MM.1S (cell line): Measurements from ENCODE around the gene RNF11.

Experiments
- DNase-seq: peaks from one replicate; pipeline ENCODE4 v3.0.0-alpha.2; 2015
- H2AFZ ChIP-seq: fragments of 300-600 bp; sonication (generic); 2 replicates; pipeline ENCODE4 v1.6.0; 2016; ENCODE audit warnings: antibody characterized with exemption, low read length
- H3F3A ChIP-seq: fragments of 300-600 bp; sonication (generic); 2 replicates; pipeline ENCODE4 v1.6.1; 2016; ENCODE audit warnings: mild to moderate bottlenecking, antibody characterized with exemption, low read length, moderate library complexity, mixed read lengths; ENCODE audit not compliant: insufficient read depth
- H3K27ac ChIP-seq: fragments of 300-600 bp; sonication (generic); 2 replicates; pipeline ENCODE4 v1.5.1; 2016; ENCODE audit warnings: mild to moderate bottlenecking, low read length
- H3K27me3 ChIP-seq: fragments of 300-600 bp; sonication (generic); replicated peaks from 2 replicates; pipeline ENCODE4 v1.6.0; 2016; ENCODE audit warnings: low read length; ENCODE audit not compliant: insufficient read depth
- H3K36me3 ChIP-seq: fragments of 300-600 bp; sonication (generic); replicated peaks from 2 replicates; pipeline ENCODE4 v1.6.1; 2016; ENCODE audit warnings: mild to moderate bottlenecking, low read length, mixed read lengths; ENCODE audit not compliant: insufficient read depth
- H3K4me1 ChIP-seq: fragments of 300-600 bp; sonication (generic); 2 replicates; pipeline ENCODE4 v1.6.1; 2016; ENCODE audit warnings: low read length, mixed read lengths
- H3K4me2 ChIP-seq: fragments of 300-600 bp; sonication (generic); 2 replicates; pipeline ENCODE4 v1.6.0; 2016; ENCODE audit warnings: low read depth, low read length
- H3K4me3 ChIP-seq: fragments of 300-600 bp; sonication (generic); 2 replicates; pipeline ENCODE4 v1.5.1; 2016; ENCODE audit warnings: low read length, mixed read lengths
- H3K79me2 ChIP-seq: fragments of 300-600 bp; sonication (generic); 2 replicates; pipeline ENCODE4 v1.6.1; 2016; ENCODE audit warnings: mixed run types, low read length, mixed read lengths
- H3K9ac ChIP-seq: fragments of 300-600 bp; sonication (generic); 2 replicates; pipeline ENCODE4 v1.6.1; 2016; ENCODE audit warnings: low read length, mixed read lengths
- H3K9me2 ChIP-seq: fragments of 300-600 bp; sonication (generic); replicated peaks from 2 replicates; pipeline ENCODE4 v1.6.1; 2016; ENCODE audit warnings: mild to moderate bottlenecking, low read length, mixed read lengths; ENCODE audit not compliant: insufficient read depth
- H3K9me3 ChIP-seq: fragments of 300-600 bp; sonication (generic); replicated peaks from 2 replicates; pipeline ENCODE4 v1.6.1; 2016; ENCODE audit warnings: mild to moderate bottlenecking, low read length, mixed read lengths; ENCODE audit not compliant: insufficient read depth
- H4K20me1 ChIP-seq: fragments of 300-600 bp; sonication (generic); 2 replicates; pipeline ENCODE4 v1.6.1; 2016; ENCODE audit warnings: mild to moderate bottlenecking, low read length, moderate library complexity, mixed read lengths; ENCODE audit not compliant: insufficient read depth
- EZH2 ChIP-seq: fragments of 300-600 bp; sonication (generic); optimal IDR thresholded peaks from 2 replicates; pipeline ENCODE3; 2017; ENCODE audit warnings: low read depth, mild to moderate bottlenecking, antibody characterized with exemption, low read length, mixed read lengths
- EZH2phosphoT487 ChIP-seq: fragments of 300-600 bp; sonication (generic); IDR thresholded peaks from 2 replicates; pipeline ENCODE4 v1.6.1; 2018; ENCODE audit warnings: antibody characterized with exemption, low read length
- TF ChIP-seq, protein P1 (sequence below): fragments of 300-600 bp; sonication (generic); IDR thresholded peaks from 2 replicates; pipeline ENCODE4 v1.5.1; 2016; ENCODE audit warnings: antibody characterized with exemption, low read length, mixed read lengths

RNF11 gene

DNA sequence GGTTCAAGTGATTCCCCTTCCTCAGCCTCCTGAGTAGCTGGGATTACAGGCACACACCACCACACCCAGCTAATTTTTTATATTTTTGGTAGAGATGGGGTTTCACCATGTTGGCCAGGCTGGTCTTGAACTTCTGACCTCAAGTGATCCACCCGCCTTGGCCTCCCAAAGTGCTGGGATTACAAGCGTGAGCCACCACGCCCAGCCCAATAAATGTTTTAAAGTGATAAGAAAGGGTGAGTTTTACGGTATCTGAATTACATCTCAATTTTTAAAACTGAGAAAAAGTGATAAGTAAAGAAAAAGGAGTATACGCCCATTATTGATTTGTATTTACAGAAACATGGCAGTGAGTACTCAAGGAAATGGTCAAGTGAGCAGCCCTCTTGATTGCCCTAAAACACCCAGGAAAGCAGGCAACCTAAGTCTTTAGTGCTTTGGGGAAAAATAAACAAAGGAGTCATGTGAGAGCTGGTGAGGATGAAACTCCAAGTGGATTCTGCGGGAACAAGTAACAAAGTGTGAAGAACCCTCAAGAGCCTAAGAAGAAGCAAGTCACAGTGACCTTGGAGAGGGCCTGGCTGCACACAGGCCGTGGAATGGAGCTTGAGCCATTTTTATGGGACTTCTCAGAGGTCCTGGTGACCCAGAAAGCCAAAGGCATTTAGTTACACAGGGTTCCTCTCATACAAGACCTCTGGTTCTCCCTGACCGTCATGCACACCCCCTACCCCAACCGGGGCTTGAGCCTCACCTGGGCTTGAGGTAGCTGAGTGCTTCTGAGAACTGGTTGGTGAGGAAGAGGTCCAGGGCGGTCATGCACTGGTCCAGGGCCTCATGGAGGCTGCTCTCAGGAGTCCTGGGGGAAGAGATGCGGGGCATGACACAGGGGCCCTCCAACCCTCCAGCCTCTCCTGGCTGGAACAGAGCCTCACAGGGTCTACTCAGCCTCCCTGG lies 85.2 kb downstream of the RNF11 start:
- Histone ChIP-seq H3K36me3 (no peaks in the 10 kb centered on the region), H3K9me2 (no peaks in the 10 kb centered on the region), H3K27ac (no peak overlapping the region), H4K20me1 (no peaks in the 10 kb centered on the region), H3K27me3 (no peaks in the 10 kb centered on the region), H3K4me3 (no peak overlapping the region), H3K9me3 (no peaks in the 10 kb centered on the region), H3K9ac (no peak overlapping the region), H3K79me2 (no peaks in the 10 kb centered on the region), H2AFZ (no peak overlapping the region), H3K4me1 (no peaks in the 10 kb centered on the region), H3F3A (no peaks in the 10 kb centered on the region), H3K4me2 (no peak overlapping the region)
- TF ChIP-seq, protein P1, sequence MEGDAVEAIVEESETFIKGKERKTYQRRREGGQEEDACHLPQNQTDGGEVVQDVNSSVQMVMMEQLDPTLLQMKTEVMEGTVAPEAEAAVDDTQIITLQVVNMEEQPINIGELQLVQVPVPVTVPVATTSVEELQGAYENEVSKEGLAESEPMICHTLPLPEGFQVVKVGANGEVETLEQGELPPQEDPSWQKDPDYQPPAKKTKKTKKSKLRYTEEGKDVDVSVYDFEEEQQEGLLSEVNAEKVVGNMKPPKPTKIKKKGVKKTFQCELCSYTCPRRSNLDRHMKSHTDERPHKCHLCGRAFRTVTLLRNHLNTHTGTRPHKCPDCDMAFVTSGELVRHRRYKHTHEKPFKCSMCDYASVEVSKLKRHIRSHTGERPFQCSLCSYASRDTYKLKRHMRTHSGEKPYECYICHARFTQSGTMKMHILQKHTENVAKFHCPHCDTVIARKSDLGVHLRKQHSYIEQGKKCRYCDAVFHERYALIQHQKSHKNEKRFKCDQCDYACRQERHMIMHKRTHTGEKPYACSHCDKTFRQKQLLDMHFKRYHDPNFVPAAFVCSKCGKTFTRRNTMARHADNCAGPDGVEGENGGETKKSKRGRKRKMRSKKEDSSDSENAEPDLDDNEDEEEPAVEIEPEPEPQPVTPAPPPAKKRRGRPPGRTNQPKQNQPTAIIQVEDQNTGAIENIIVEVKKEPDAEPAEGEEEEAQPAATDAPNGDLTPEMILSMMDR, result no peak
- TF ChIP-seq EZH2, result no peak
- TF ChIP-seq EZH2phosphoT487, result no peak
- DNase-seq, result no peak

- Histone ChIP-seq H3K27ac (no peak overlapping the region), H3K4me2 (no peak overlapping the region), H3K9me2 (no peaks in the 10 kb centered on the region), H3K36me3 (no peaks in the 10 kb centered on the region), H3F3A (no peaks in the 10 kb centered on the region), H3K9me3 (no peaks in the 10 kb centered on the region), H2AFZ (no peak overlapping the region), H4K20me1 (no peaks in the 10 kb centered on the region), H3K4me3 (no peak overlapping the region), H3K4me1 (no peaks in the 10 kb centered on the region), H3K27me3 (no peaks in the 10 kb centered on the region), H3K79me2 (no peaks in the 10 kb centered on the region), H3K9ac (no peak overlapping the region)
- TF ChIP-seq EZH2, result no peak
- no peak for DNase-seq
These were observed 85.8 kb downstream of the RNF11 start for GRCh38 chr1:51321924-51322280.

- H4K20me1 ChIP-seq, result no peaks in the 10 kb centered on the region
- no peaks in the 10 kb centered on the region for H3K9me2 ChIP-seq
- no peak overlapping the region for H3K9ac ChIP-seq
- H3K4me1 ChIP-seq, result no peaks in the 10 kb centered on the region
- H2AFZ ChIP-seq, result no peak overlapping the region
- no peak for TF ChIP-seq EZH2
- TF ChIP-seq, protein P1, result no peak
- TF ChIP-seq EZH2phosphoT487, result no peak
- no peak overlapping the region for H3K4me3 ChIP-seq
- H3K27ac ChIP-seq, result no peak overlapping the region
- DNase-seq, result no peak
- no peak overlapping the region for H3K4me2 ChIP-seq
- H3F3A ChIP-seq, result no peaks in the 10 kb centered on the region
- no peaks in the 10 kb centered on the region for H3K79me2 ChIP-seq
- no peaks in the 10 kb centered on the region for H3K9me3 ChIP-seq
- H3K27me3 ChIP-seq, result no peaks in the 10 kb centered on the region
- no peaks in the 10 kb centered on the region for H3K36me3 ChIP-seq
These were observed 86.5 kb downstream of the RNF11 start for GRCh38 chr1:51322417-51323101.
